ENCODE results near the gene COL9A3.

Gene COL9A3

GRCh38 chr20:62797671-62798532 is 18.9 kb upstream of the COL9A3 start:
- DNase-seq, result no peak

DNA sequence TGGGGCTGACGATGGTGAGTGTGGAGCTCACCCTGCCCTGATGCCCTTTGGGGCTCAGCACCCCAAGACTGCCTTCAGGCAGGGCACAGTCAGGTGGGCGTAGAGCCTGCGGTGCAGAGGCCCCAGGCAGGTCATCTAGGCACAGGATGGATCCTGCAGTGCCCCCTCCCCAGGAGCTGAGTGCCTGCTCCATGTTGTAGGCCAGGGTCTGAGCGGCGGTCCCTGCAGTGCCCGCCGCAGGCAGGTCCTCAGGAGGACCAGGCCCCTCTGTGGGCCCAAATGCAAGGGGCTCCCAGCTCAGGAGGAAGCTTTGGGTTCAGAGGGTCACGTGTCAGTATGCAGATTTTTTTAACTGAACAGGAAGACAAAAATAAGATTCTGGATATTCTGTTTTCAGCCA is 17.8 kb upstream of the COL9A3 start:
- no peak for DNase-seq

- no peak for DNase-seq
Observed at GRCh38 chr20:62799459-62799858, 17.4 kb upstream of the COL9A3 start.

- no peak for DNase-seq
Observed at GRCh38 chr20:62799873-62800272, 17.0 kb upstream of the COL9A3 start.

DNA sequence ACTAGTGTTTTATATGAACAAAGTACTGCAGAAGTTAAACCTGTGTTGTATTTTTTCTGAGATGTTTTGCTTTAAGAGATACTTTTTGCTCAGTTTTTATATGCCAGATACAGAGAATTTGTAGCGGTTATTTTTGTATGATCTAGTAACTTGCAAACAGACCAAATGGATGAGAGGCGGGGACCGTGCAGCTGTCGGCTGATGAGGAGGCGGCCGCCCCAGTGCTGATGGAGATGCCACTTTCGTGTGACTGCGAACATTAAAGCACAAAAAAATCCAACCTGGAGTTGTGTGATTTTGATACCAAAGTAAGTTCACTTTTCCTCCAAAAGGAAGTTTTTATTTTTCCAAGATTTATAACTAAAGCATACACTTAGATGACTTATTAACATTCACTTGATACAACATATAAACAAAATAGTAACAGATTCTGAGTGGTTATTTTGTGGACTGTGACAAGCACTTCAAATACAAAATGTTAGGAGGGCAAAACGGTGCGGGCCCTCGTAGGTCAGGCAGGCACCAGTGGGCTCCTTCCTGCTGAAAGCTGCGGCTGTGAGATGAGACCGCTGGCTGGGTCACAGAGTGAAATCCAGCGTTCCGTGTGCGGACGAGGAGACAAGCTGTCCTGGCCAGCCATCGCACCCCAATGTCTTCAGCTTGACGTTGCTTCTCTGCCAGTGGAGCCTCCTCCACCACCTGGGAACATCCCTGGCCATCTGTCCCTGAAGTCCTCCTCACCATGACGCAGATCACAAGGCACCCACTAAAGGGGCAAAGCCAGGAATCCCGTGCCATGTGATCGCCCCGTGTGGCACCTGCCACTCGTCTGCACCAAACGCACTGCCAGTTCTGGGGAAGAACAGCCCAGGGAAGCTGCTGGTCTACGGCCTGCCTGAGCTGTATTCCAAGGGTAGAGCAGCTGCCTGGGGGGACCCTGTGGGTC is 16.3 kb upstream of the COL9A3 start:
- no peak for DNase-seq

DNA sequence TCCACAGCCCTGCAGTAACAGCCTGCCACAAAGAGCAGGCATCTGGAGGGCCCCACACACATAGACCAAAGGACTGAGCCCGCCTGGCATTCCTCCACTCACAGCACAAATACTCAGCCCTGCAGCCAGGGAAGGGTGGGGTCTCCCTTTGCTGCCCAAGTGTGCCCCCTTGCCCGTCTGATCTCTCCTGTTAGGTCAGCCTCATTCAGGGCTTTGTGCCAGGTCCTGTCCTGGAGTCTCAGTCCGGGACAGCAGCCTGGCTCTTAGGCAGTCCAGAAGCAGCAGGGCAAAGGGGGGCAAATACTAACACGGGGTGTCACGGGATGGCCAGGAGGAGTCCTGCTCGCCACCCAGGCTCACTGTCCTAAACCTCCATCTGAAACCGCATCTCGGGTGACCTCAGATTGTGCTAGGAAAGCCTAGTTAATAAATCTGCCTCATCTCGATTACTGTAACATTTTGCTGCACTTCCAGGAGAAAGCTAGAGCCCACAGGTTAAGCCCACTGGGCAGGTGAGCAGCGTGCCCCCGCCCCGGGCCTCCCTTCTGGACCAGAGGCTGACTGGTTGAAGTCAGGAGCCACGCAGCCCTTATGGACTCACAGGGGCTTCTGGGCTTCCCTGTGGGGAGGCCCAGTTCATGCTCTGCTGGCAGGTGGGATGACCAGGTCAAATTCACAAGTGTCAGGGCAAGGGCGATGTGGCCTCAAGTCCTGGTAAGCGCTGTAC is 15.4 kb upstream of the COL9A3 start:
- no peak for DNase-seq

GRCh38 chr20:62802026-62802712 is 14.7 kb upstream of the COL9A3 start:
- DNase-seq, result no peak

GRCh38 chr20:62804021-62804626 is 12.7 kb upstream of the COL9A3 start:
- no peak for DNase-seq

- peak; percentile 69 for DNase-seq
Observed at GRCh38 chr20:62804627-62805154, 12.2 kb upstream of the COL9A3 start, which contains the start of gene OGFR. OGFR (plus strand) TSS chr20:62804835; CDS start chr20:62804860, 25 bp downstream.

DNA sequence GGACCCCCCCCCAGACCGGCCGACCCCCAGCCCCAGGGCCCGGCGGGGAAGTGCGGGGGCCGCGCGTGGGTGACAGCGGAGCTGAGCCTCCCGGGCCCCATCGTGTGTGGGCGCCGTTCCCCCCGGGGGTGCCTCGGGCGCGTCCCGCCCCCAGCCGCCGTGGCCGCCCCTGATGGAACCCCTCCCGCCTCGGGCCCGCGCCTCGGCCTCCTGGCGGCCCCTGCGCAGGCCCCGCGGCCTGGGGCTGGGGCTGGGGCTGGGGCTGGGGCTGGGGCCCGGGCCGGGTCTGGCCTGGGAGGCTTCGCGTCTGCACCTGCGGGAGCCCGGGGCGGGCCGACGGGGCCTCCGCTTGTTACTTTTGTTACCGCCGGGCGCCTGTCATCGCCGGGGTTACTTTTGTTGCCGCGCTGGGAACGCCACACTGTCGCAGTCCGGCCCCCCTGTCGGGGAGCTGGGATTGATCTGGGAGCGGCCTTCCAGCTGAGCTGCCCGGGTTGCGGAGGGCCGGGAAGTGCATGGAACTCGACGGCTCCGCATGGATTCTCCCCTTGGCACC is 11.6 kb upstream of the COL9A3 start:
- no peak for DNase-seq

DNA sequence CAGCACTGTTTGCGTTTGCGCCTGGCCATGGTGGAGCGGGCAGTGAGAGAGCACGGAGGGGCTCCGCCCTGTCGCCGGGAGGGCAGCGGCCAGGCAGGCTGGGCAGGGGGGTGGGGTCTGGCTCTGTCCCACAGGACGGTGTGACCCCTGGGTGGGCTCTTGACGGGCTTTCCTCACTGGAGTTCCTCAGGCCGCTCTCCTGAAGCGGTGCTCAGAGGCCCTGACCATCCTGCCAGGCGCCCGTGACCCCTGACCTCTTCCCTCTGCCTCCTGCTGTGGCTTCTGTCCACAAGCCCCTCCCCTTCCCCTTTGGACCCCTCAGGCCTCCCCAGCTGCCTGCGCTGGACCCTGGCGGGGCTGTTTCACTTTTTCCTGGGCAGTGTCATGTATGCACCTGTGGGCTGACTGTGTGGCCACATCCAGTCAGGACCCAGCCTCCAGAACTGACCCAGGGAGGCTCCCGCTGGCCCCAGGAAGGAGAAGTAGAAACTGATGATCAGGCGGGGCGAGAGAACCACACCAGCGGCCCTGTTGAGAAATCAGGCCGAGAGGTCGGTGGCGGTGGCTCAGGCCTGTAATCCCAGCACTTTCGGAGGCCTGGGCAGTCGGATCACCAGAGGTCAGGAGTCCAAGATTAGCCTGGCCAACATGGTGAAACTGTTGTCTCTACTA is 11.0 kb upstream of the COL9A3 start:
- no peak for DNase-seq

DNA sequence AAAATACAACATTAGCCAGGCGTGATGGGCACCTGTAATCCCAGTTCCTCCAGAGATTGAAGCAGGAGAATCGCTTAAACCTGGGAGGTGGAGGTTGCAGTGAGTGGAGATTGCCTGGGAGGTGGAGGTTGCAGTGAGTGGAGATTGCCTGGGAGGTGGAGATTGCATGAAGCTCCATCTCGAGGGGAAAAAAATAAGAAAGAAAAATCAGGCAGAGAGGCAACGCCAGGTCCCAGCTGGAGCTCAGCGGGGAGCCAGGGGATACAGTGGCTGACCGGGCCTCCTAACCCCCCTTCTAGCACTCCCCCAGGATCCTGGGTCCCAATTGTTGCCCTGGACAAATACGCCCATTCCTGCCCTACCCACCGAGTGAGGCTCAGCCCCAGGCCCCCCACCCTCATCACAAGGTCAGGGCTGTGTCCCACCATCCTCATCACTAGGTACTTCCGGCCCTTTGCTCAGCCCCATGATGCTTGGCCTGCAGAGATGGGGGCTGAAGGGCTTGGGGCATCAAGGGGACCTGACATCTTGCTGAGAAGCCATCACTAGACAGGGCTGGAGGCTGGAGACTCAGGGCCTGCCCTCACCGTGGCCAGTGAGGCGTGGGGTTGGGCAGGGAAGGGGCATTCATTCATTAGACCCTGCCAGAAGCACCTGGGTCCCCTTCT is 10.3 kb upstream of the COL9A3 start:
- DNase-seq, result no peak

DNA sequence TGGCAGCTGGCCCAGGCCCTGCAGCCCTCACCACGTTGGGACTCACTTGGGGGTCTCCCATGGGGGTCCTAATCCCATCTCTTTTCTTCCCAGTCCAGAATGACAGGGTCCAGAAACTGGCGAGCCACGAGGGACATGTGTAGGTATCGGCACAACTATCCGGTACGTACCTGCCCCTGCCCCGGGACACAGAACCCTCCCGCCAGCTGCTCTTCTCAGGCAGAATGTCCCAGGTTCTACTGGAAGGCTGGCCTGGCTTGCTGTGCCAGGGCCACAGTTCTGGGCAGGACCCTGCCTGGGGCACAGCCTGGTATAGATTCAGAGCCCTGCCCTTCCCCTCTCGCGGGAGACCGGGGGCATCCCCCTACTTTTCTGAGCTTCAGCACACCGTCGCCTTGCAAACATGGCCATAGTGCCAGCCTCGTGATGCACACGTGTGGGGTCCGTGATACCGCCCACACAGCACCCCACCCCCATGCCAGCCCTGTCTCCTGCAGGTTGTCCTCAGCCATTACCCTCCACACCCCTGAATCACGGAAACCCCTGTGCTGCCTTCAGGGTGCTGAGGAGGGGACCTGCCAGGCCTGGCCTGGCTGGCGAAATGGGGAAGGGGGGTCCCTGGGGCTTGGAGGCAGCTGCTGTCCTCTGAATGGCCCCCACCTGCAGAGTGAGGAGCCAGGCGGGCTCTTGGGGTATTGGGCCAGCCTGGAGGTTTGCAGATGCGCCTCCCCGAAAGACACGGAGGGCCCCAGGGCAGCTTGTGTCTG is 9.2 kb upstream of the COL9A3 start:
- DNase-seq, result no peak

DNA sequence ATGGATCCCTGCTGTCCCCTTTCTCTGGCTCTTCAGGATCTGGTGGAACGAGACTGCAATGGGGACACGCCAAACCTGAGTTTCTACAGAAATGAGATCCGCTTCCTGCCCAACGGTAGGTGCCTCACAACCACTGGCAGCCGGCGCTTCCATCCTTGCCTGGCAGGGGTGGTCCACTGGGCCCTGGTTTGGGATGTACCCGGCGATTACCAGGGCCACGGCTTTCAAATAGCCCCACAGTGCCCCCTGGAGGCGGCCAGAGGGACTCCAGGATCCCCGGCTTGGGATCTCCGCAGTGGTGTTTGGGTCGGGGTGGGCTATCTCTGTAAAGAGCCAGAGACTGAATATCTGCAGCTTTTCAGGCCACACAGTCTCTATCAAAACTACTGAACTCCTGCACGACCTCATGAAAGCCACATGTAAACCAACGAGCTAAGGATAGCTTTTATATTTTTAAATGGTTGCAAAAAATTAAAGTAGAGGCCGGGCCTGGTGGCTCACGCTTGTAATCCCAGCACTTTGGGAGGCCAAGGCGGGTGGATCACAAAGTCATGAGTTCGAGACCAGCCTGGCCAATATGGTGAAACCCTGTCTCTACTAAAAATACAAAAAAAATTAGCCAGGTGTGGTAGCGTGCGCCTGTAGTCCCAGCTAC is 8.5 kb upstream of the COL9A3 start:
- no peak for DNase-seq

DNA sequence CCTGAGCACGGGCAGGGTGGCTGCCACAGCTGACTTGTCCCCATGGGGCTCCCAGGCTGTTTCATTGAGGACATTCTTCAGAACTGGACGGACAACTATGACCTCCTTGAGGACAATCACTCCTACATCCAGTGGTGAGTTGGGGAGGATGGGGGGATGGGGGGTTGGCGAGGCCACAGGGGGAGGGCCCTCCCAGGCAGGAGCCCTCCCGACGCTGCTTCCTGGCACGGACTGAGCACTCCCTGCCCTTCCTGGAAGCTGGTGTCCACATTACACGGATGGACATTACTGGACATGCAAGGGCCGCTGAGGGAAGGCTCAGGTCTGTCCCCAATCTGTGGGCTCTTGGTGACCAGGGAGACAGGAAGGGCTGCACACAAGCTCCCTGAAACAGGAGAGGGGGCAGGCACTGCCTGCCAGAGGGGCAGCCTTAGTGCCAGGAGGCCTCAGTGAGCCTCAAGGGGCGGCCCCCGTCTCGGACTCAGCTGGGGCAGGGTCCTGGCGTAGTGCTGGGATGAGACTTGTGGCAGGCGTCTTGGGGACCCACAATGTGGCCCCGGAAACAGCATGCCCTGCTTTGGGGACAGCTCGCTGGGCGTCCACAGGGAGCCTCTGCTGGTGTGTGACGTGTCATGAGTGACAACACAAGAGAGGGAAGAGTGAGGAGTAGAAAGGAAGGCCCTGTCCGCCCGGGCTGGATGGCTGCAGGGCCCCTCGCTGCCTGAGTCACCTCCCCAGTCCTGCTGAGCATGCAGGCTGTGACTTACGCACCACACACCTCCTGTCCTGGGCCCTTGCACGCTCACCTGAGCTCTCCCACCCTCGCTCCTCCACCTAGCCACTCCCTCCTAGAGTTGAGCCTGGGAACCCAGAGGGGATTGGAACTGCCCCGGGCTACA is 7.1 kb upstream of the COL9A3 start:
- DNase-seq, result no peak

GRCh38 chr20:62811320-62811719 is 5.5 kb upstream of the COL9A3 start:
- DNase-seq, result no peak

GRCh38 chr20:62811720-62812119 is 5.1 kb upstream of the COL9A3 start:
- no peak for DNase-seq
